ENCODE measurements around the gene CFAP251. TPM values are rescaled to one million over a fixed set of nuclear protein-coding genes. Genes with fewer than 3 reads are reported as not detected.

Gene CFAP251
- total RNA-seq, 1 experiment from 2014 or later, result 3.2 TPM

DNA sequence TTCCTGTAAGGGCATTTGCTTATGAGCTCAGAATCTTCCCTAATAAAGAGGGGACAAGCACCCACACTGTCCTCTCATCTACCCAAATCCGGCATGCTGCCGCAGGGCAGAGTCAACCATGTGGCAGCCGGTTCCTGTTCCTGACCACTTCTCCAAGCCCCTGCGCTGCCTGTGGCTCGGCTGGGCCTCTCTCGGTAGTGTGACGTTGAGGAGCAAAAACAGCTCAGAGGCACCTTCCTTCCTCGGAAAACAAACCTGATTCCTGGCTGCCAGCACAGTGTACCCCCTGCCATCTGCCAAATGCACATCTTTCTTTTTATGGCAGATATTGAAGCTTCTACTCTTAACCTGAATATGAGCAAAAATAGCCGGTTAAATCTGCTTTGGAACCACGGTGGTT is 50.5 kb downstream of the CFAP251 start:
- Histone ChIP-seq H3F3A (ENCODE audit: low read length, unreplicated experiment) (no peaks in the 10 kb centered on the region), H3K27ac (ENCODE audit: low read length) (no peak overlapping the region), H4K20me1 (ENCODE audit: low read length) (no peaks in the 10 kb centered on the region), H3K9me2 (replicated peaks; ENCODE audit: low read length) (no peaks in the 10 kb centered on the region), H3K4me3 (ENCODE audit: low read length) (no peak overlapping the region), H3K4me1 (ENCODE audit: insufficient read depth, low read length) (peaks cover 16% of the 10 kb centered on the region), H3K9ac (ENCODE audit: low read length) (no peak overlapping the region), H3K4me2 (ENCODE audit: low read length) (no peak overlapping the region), H3K36me3 (ENCODE audit: low read depth, low read length) (no peaks in the 10 kb centered on the region; the same call in 1 of the 2 replicates), H3K79me2 (ENCODE audit: low read length) (no peaks in the 10 kb centered on the region), H3K27me3 (ENCODE audit: low read length) (no peaks in the 10 kb centered on the region), H2AFZ (ENCODE audit: low read length) (no peak overlapping the region), H3K9me3 (ENCODE audit: low read length) (no peaks in the 10 kb centered on the region)
- ChIA-PET CTCF (no interaction called here), POLR2A (ENCODE audit: unreplicated experiment) (no interaction called here)
- no peak for DNase-seq
- ATAC-seq, result no peak
- intact Hi-C loops (cut with micrococcal nuclease), result no loop called here
- TF ChIP-seq EZH2phosphoT487 (IDR thresholded peaks at IDR 0.05; ENCODE audit: borderline replicate concordance, low read length) (no peak), EZH2 (IDR thresholded peaks at IDR 0.05; ENCODE audit: low read length, unreplicated experiment) (no peak)
- TF ChIP-seq, protein P1, sequence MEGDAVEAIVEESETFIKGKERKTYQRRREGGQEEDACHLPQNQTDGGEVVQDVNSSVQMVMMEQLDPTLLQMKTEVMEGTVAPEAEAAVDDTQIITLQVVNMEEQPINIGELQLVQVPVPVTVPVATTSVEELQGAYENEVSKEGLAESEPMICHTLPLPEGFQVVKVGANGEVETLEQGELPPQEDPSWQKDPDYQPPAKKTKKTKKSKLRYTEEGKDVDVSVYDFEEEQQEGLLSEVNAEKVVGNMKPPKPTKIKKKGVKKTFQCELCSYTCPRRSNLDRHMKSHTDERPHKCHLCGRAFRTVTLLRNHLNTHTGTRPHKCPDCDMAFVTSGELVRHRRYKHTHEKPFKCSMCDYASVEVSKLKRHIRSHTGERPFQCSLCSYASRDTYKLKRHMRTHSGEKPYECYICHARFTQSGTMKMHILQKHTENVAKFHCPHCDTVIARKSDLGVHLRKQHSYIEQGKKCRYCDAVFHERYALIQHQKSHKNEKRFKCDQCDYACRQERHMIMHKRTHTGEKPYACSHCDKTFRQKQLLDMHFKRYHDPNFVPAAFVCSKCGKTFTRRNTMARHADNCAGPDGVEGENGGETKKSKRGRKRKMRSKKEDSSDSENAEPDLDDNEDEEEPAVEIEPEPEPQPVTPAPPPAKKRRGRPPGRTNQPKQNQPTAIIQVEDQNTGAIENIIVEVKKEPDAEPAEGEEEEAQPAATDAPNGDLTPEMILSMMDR (conservative IDR thresholded peaks at IDR 0.05; ENCODE audit: low read depth, low read length), result no peak
- BruUV-seq (replicated peaks), result no TSS peak

DNA sequence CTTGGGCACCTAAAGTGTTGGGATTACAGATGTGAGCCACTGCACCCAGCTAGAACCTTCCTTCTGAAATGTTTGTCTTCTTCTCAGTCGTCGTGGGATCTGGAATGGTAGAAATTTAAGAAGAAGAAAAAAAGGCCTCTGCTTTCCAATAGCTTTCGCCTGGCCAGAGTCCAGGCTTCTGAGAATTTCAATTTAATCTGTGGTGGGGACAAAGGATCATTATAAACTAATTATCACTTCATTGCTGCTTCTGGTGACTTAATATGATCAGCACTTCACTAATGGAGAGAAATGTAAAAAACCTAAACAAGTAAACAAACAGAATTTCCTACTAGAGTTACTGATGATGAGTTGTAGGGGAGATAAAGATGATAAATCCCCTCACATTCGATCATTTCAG is 51.3 kb downstream of the CFAP251 start:
- H3K9ac ChIP-seq (ENCODE audit: low read length), result no peak overlapping the region
- intact Hi-C loops (cut with micrococcal nuclease), result no loop called here
- DNase-seq, result no peak
- peaks cover 7% of the 10 kb centered on the region for H3K4me1 ChIP-seq (ENCODE audit: insufficient read depth, low read length)
- H2AFZ ChIP-seq (ENCODE audit: low read length), result no peak overlapping the region
- no peak overlapping the region for H3K4me3 ChIP-seq (ENCODE audit: low read length)
- H3K4me2 ChIP-seq (ENCODE audit: low read length), result no peak overlapping the region
- ATAC-seq, result no peak
- H3K9me2 ChIP-seq (replicated peaks; ENCODE audit: low read length), result no peaks in the 10 kb centered on the region
- ChIA-PET POLR2A (ENCODE audit: unreplicated experiment) (no interaction called here), CTCF (no interaction called here)
- H4K20me1 ChIP-seq (ENCODE audit: low read length), result no peaks in the 10 kb centered on the region
- H3K9me3 ChIP-seq (ENCODE audit: low read length), result no peaks in the 10 kb centered on the region
- no peak overlapping the region for H3K27ac ChIP-seq (ENCODE audit: low read length)
- H3F3A ChIP-seq (ENCODE audit: low read length, unreplicated experiment), result no peaks in the 10 kb centered on the region
- BruUV-seq (replicated peaks), result no TSS peak
- no peaks in the 10 kb centered on the region for H3K79me2 ChIP-seq (ENCODE audit: low read length)
- no peaks in the 10 kb centered on the region; the same call in 1 of the 2 replicates for H3K36me3 ChIP-seq (ENCODE audit: low read depth, low read length)
- TF ChIP-seq EZH2 (IDR thresholded peaks at IDR 0.05; ENCODE audit: low read length, unreplicated experiment) (no peak), EZH2phosphoT487 (IDR thresholded peaks at IDR 0.05; ENCODE audit: borderline replicate concordance, low read length) (no peak)
- TF ChIP-seq, protein P1 (conservative IDR thresholded peaks at IDR 0.05; ENCODE audit: low read depth, low read length), result no peak
- no peaks in the 10 kb centered on the region for H3K27me3 ChIP-seq (ENCODE audit: low read length)

DNA sequence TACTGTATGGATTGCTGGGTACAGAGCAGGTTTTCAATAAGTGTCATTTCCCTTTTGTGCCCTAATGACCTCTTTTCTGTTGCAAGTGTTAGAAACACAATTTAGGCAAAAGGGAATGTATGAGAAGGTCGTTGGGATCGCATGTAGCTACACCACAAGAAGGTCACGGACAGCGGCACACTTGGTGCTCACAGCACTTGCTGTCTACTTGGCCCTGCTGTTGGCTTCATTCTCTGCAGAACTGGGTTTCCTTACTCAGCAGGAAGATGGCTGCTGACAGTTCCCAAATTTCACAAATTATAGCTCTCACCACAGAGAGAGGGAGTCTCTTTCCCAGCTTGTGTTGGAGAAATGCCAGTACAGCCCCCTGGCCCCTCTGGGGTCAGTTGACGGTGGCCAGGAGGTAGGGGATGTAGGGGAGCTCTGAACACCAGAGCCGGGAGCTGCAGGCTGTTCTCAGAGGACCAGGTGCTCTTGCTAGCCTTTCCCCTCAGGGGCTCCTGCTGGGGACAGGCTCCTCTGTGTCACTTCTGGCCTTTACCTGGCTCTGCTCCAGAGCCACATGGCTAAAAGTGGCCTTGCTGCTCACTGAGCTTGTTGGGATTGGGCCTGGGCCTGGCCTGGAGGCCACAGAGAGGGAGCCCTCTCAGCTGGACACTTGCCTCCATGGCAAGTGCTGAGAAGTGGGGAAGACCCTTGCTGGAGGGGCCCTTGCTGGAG is 52.3 kb downstream of the CFAP251 start:
- no TSS peak for BruUV-seq (replicated peaks)
- Histone ChIP-seq H2AFZ (ENCODE audit: low read length) (no peak overlapping the region), H3K4me2 (ENCODE audit: low read length) (no peak overlapping the region), H3K27ac (ENCODE audit: low read length) (no peak overlapping the region), H3K36me3 (ENCODE audit: low read depth, low read length) (no peaks in the 10 kb centered on the region; the same call in 1 of the 2 replicates), H3K79me2 (ENCODE audit: low read length) (no peaks in the 10 kb centered on the region), H3K9me3 (ENCODE audit: low read length) (no peaks in the 10 kb centered on the region), H3K9ac (ENCODE audit: low read length) (no peak overlapping the region), H3K9me2 (replicated peaks; ENCODE audit: low read length) (no peaks in the 10 kb centered on the region), H3K4me3 (ENCODE audit: low read length) (no peak overlapping the region), H4K20me1 (ENCODE audit: low read length) (no peaks in the 10 kb centered on the region), H3K4me1 (ENCODE audit: insufficient read depth, low read length) (peaks cover 2% of the 10 kb centered on the region; the same call in 1 of the 2 replicates), H3F3A (ENCODE audit: low read length, unreplicated experiment) (no peaks in the 10 kb centered on the region), H3K27me3 (ENCODE audit: low read length) (no peaks in the 10 kb centered on the region)
- ChIA-PET CTCF (no interaction called here), POLR2A (ENCODE audit: unreplicated experiment) (no interaction called here)
- DNase-seq (no peak), ATAC-seq (no peak)
- intact Hi-C loops (cut with micrococcal nuclease), result no loop called here
- TF ChIP-seq, protein P1 (conservative IDR thresholded peaks at IDR 0.05; ENCODE audit: low read depth, low read length), result no peak
- TF ChIP-seq EZH2 (IDR thresholded peaks at IDR 0.05; ENCODE audit: low read length, unreplicated experiment), result no peak
- TF ChIP-seq EZH2phosphoT487 (IDR thresholded peaks at IDR 0.05; ENCODE audit: borderline replicate concordance, low read length), result no peak
